Mucosa of descending colon (tissue), 3 donors: Measurements from ENCODE around the gene GADD45G. TPM values are rescaled to one million over a fixed set of nuclear protein-coding genes. Genes with fewer than 3 reads are reported as not detected.
A peak's percentile ranks its signal among the peaks of the same experiment; 100 is the strongest.

Source experiments
- ATAC-seq: fragments of 200-7000 bp; cut with Tn5 transposase; one replicate; pipeline ENCODE4 v1.9.1; 2020; ENCODE audit warnings: mild to moderate bottlenecking, moderate library complexity
- DNase-seq, 3 donors: peaks; one replicate each; pipeline ENCODE4 v3.0.0-alpha.2; 2020
- H3K36me3 ChIP-seq: fragments of 200-600 bp; one replicate; pipeline ENCODE4 v1.8.0; 2021; ENCODE audit warnings: low read depth, mild to moderate bottlenecking
- H3K4me1 ChIP-seq: fragments of 200-600 bp; one replicate; pipeline ENCODE4 v1.8.0; 2021; ENCODE audit warnings: low read depth, mild to moderate bottlenecking
- H3K4me3 ChIP-seq: fragments of 200-600 bp; one replicate; pipeline ENCODE4 v1.8.0; 2021; ENCODE audit warnings: mild to moderate bottlenecking
- H3K9me3 ChIP-seq: fragments of 200-600 bp; one replicate; pipeline ENCODE4 v1.8.0; 2021; ENCODE audit warnings: mild to moderate bottlenecking
- intact Hi-C, 2 donors: fragments of 100-400 bp; cut with DNase I in 1 of 2; cut with micrococcal nuclease in 1 of 2; formaldehyde crosslinking; loops; one replicate each; pipeline versions ENCODE4 v1.11.0 to v1.11.1; 2022; cut with DNase I, micrococcal nuclease
- total RNA-seq, 3 donors: library from RNA; stranded (reverse); fragmentation: NEBNext Ultra II Directional in 2 of 3; extraction: Animal tissue kit (Norgen Biotek cat#: 25700) in 2 of 3; gene quantifications; one replicate each; pipeline versions ENCODE4 v1.2.1 to v1.2.4, GENCODE V29; 2021 to 2023
- TF ChIP-seq, protein P1 (sequence below): fragments of 200-600 bp; IDR thresholded peaks from one replicate; pipeline ENCODE4 v1.8.0; 2022; ENCODE audit warnings: antibody characterized with exemption, mild to moderate bottlenecking
- donor health status: DM: no; HTN: no; CAD: no; lungs with moderate emphysema.
- donor health status: DM: no; HTN: no; CAD: no.
- donor health status: DM: no; HTN: yes; CAD: no.

Gene GADD45G
- total RNA-seq, 3 donors from 2014 or later: 5.4 to 18.4 (median 6.6) TPM

GRCh38 chr9:89598363-89598713 lies 6.5 kb upstream of the GADD45G start:
- ATAC-seq: no peak
- intact Hi-C loops: loop anchor here in 1 of 2 donors (2.0 kb wide), 1 partner anchor 504 kb away; no protein-coding TSS in a partner anchor

GRCh38 chr9:89598926-89599325 lies 5.9 kb upstream of the GADD45G start:
- intact Hi-C loops: loop anchor here in 1 of 2 donors (2.0 kb wide), 1 partner anchor 504 kb away; no protein-coding TSS in a partner anchor

More at GRCh38 chr9:89598363-89598713, 6.5 kb upstream of the GADD45G start:
- H3K36me3 ChIP-seq: no peaks in the 10 kb centered on the region
- TF ChIP-seq, protein P1, sequence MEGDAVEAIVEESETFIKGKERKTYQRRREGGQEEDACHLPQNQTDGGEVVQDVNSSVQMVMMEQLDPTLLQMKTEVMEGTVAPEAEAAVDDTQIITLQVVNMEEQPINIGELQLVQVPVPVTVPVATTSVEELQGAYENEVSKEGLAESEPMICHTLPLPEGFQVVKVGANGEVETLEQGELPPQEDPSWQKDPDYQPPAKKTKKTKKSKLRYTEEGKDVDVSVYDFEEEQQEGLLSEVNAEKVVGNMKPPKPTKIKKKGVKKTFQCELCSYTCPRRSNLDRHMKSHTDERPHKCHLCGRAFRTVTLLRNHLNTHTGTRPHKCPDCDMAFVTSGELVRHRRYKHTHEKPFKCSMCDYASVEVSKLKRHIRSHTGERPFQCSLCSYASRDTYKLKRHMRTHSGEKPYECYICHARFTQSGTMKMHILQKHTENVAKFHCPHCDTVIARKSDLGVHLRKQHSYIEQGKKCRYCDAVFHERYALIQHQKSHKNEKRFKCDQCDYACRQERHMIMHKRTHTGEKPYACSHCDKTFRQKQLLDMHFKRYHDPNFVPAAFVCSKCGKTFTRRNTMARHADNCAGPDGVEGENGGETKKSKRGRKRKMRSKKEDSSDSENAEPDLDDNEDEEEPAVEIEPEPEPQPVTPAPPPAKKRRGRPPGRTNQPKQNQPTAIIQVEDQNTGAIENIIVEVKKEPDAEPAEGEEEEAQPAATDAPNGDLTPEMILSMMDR: no peak
- no peak for DNase-seq
- no peak overlapping the region for H3K4me3 ChIP-seq
- H3K9me3 ChIP-seq: no peaks in the 10 kb centered on the region
- no peaks in the 10 kb centered on the region for H3K4me1 ChIP-seq

DNA sequence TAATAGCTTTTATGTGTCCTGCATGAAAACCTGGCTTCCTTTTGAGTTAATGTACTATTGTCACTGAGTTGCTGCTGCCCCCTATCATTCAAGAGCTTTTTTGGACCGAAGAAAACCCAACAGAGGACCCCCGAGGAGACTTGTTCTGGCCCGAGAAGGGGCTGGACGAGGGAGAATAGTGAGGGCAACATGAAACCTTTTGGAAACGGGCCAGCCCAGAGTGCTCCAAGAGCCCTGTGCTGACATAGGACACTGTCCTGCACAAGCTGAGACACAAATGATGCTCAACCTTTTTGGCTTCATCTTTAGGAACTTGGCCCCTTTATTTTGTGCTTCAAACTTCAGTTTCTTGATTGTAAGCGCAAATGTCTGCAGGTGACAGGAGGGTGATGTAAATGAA lies 4.0 kb upstream of the GADD45G start:
- no peak for DNase-seq
- ATAC-seq: no peak
- no peak overlapping the region for H3K4me3 ChIP-seq
- no peaks in the 10 kb centered on the region for H3K36me3 ChIP-seq
- TF ChIP-seq, protein P1: no peak
- intact Hi-C loops: loop anchor here in 1 of 2 donors (10.0 kb wide), 1 partner anchor 404 kb away; no protein-coding TSS in a partner anchor
- H3K4me1 ChIP-seq: peaks cover 6% of the 10 kb centered on the region
- H3K9me3 ChIP-seq: no peaks in the 10 kb centered on the region

More at GRCh38 chr9:89598926-89599325, 5.9 kb upstream of the GADD45G start:
- ATAC-seq: peak; percentile 12
- no peaks in the 10 kb centered on the region for H3K36me3 ChIP-seq
- TF ChIP-seq, protein P1: no peak
- H3K9me3 ChIP-seq: no peaks in the 10 kb centered on the region
- DNase-seq: no peak
- peaks cover 2% of the 10 kb centered on the region for H3K4me1 ChIP-seq
- no peak overlapping the region for H3K4me3 ChIP-seq

DNA sequence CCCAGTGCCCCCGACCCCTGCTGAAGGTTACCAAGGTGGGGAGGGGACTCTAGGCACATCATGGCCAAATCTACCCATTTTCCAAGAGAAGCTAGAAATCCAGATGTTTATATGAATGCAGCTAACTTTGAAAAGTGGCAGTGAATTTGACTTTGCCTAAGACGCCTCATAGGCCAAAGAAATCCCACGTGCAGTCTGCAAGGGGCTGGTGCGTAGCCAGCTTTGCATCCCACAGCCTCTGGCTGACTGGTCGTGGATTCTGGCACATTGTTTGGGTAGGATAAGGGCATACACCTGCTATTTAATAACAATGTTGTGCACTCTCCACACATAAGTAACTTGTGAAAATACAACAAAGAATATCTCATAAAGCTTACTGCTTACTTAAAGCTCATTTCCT lies 3.5 kb upstream of the GADD45G start:
- DNase-seq: no peak
- intact Hi-C loops: loop anchor here in 1 of 2 donors (10.0 kb wide), 1 partner anchor 403 kb away; no protein-coding TSS in a partner anchor
- no peaks in the 10 kb centered on the region for H3K36me3 ChIP-seq
- no peak for ATAC-seq
- TF ChIP-seq, protein P1: no peak
- peaks cover 8% of the 10 kb centered on the region for H3K4me1 ChIP-seq
- H3K4me3 ChIP-seq: no peak overlapping the region
- no peaks in the 10 kb centered on the region for H3K9me3 ChIP-seq

DNA sequence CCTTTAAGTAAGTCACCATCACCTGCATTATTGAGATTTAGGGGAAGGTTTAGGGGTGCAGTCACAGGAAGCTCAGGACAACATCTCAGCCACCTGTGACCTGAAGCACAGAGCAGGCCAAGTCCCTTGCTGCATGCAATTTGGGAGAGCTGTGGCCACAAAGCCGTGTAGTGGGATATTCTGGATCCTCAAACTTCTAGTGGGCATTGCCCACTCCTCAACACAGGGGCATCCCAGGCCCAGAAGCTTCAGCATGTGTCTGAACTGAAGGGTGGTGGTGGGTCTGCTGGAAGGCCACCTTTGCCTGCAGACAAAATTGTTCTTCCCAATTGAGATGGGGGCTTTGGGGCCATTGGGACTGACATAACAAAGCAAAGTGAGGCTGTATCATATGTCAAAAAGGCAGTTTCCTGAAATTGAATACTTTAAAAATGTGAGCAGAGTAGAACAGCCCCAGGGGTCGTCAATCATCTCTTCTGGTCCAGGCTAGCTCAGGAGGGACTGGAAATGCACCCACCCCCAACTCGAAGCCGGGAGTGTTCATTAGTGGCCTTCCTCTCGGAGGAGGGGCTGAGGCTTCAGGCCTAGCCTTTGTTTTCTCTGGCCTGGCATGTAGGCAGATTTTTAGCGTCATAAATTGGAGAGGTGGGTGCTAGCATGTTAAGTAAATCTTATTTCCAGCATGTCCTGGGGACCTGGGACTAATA lies 2.8 kb upstream of the GADD45G start:
- TF ChIP-seq, protein P1: no peak
- peaks cover 13% of the 10 kb centered on the region for H3K4me1 ChIP-seq
- no peak overlapping the region for H3K4me3 ChIP-seq
- H3K9me3 ChIP-seq: no peaks in the 10 kb centered on the region
- no peaks in the 10 kb centered on the region for H3K36me3 ChIP-seq
- ATAC-seq: no peak
- DNase-seq: no peak
- intact Hi-C loops: loop anchor here (2.0 to 10.0 kb wide), 2 partner anchors 403 to 501 kb away; no protein-coding TSS in a partner anchor
